Measurements from ENCODE around the gene PASK. TPM values are rescaled to one million over a fixed set of nuclear protein-coding genes. Genes with fewer than 3 reads are reported as not detected.

PASK gene
- total RNA-seq, 1 experiment from 2014 or later = 51.6 TPM

DNA sequence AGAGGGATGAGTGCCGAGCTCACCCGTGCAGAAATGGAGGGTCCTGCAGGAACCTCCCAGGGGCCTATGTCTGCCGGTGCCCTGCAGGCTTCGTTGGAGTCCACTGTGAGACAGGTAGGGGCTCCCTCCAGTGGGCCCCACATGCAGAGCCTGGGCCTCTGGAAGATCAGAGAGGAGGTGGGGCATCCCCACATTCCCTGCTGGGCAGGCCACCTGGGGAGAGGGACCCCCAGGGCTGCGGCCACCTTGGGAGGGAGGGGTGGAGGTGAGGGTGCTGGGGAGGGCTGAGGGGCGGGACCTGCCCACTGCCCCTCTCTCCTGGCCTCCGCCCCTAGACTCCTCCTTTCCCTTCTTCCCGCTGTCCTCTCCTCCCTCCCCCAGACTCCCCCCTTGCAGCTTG is 85.7 kb downstream of the PASK start:
- no peak for DNase-seq (ENCODE audit: low read depth, low spot score)
- POLR2A ChIA-PET = interaction anchor here (0.6 kb wide), 1 partner anchor 45 kb away, joined by 8 read pairs; no protein-coding TSS in a partner anchor
- H3K36me3 ChIP-seq (ENCODE audit: control insufficient read depth, insufficient read depth, low read length) = no peaks in the 10 kb centered on the region
- H3K27me3 ChIP-seq (ENCODE audit: control insufficient read depth, insufficient read depth, low read length) = no peaks in the 10 kb centered on the region
- no TSS peak for BruUV-seq (replicated peaks)
- H3K4me1 ChIP-seq (ENCODE audit: control insufficient read depth, insufficient read depth, low read length) = no peaks in the 10 kb centered on the region
- ATAC-seq = peak; percentile 48
- CTCF ChIA-PET = interaction anchor here (0.5 to 0.7 kb wide), 4 partner anchors 8 to 149 kb away, joined by 3 to 5 read pairs (median 4); no protein-coding TSS in a partner anchor
- H3K9me3 ChIP-seq (ENCODE audit: control insufficient read depth, insufficient read depth, low read depth, low read length) = no peaks in the 10 kb centered on the region
- H3K27ac ChIP-seq (ENCODE audit: low read length) = no peak overlapping the region
- peak overlapping the region; percentile 8 to 42; a peak in 2 of 4 replicates for H3K4me3 ChIP-seq (ENCODE audit: low read depth in 2 of 2, low read length in 2 of 2)
- intact Hi-C loops (cut with micrococcal nuclease; ENCODE audit: unreplicated experiment) (no loop called here), in situ Hi-C loops (cut with HindIII; ENCODE audit: low pct_unique_long_range_greater_than_20kb, low sequenced_read_pairs) (no loop called here)
- TF ChIP-seq SIN3A (IDR thresholded peaks at IDR 0.05; ENCODE audit: borderline replicate concordance, insufficient read depth, low read depth, low read length) = no peak
- TF ChIP-seq, protein P1, sequence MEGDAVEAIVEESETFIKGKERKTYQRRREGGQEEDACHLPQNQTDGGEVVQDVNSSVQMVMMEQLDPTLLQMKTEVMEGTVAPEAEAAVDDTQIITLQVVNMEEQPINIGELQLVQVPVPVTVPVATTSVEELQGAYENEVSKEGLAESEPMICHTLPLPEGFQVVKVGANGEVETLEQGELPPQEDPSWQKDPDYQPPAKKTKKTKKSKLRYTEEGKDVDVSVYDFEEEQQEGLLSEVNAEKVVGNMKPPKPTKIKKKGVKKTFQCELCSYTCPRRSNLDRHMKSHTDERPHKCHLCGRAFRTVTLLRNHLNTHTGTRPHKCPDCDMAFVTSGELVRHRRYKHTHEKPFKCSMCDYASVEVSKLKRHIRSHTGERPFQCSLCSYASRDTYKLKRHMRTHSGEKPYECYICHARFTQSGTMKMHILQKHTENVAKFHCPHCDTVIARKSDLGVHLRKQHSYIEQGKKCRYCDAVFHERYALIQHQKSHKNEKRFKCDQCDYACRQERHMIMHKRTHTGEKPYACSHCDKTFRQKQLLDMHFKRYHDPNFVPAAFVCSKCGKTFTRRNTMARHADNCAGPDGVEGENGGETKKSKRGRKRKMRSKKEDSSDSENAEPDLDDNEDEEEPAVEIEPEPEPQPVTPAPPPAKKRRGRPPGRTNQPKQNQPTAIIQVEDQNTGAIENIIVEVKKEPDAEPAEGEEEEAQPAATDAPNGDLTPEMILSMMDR (IDR thresholded peaks at IDR 0.05) = no peak
- no peak for TF ChIP-seq TCF7L2 (IDR thresholded peaks at IDR 0.05; ENCODE audit: low read depth, low read length)
- TF ChIP-seq POLR2AphosphoS5 (IDR thresholded peaks at IDR 0.05; ENCODE audit: low read depth, low read length) = no peak

DNA sequence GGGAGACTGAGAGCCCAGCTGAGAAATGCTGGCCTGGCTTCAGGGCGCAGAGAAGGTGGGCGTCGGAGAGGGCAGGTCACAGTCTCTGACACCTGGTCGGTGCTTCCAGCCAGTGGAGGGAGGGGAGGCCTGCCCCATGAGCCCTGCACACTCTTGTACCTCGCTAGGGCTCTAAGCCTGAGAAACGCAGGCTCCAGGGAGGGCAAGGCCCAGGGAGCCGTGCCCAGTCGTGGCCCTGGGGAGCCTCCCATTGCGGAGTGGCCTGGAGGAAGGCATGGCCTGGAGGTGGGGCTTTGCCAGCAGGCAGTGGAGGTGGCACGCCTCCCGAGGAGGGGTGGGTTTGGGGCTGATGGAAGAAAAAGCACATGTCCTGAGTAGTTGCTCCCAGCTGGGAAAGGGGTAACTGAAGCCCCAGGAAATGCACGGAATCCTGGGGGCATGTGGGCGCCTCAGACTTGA is 86.2 kb downstream of the PASK start:
- TF ChIP-seq TCF7L2 (IDR thresholded peaks at IDR 0.05; ENCODE audit: low read depth, low read length) (no peak), POLR2AphosphoS5 (IDR thresholded peaks at IDR 0.05; ENCODE audit: low read depth, low read length) (no peak)
- TF ChIP-seq, protein P1 (IDR thresholded peaks at IDR 0.05) = no peak
- in situ Hi-C loops (cut with HindIII; ENCODE audit: low pct_unique_long_range_greater_than_20kb, low sequenced_read_pairs) (no loop called here), intact Hi-C loops (cut with micrococcal nuclease; ENCODE audit: unreplicated experiment) (no loop called here)
- Histone ChIP-seq H3K36me3 (ENCODE audit: control insufficient read depth, insufficient read depth, low read length) (no peaks in the 10 kb centered on the region), H3K27ac (ENCODE audit: low read length) (no peak overlapping the region), H3K27me3 (ENCODE audit: control insufficient read depth, insufficient read depth, low read length) (no peaks in the 10 kb centered on the region), H3K9me3 (ENCODE audit: control insufficient read depth, insufficient read depth, low read depth, low read length) (no peaks in the 10 kb centered on the region), H3K4me1 (ENCODE audit: control insufficient read depth, insufficient read depth, low read length) (no peaks in the 10 kb centered on the region), H3K4me3 (ENCODE audit: low read depth in 2 of 2, low read length in 2 of 2) (no peak overlapping the region)
- CTCF ChIA-PET = no interaction called here
- POLR2A ChIA-PET = no interaction called here
- DNase-seq (ENCODE audit: low read depth, low spot score) (no peak), ATAC-seq (no peak)
- BruUV-seq (replicated peaks) = no TSS peak

DNA sequence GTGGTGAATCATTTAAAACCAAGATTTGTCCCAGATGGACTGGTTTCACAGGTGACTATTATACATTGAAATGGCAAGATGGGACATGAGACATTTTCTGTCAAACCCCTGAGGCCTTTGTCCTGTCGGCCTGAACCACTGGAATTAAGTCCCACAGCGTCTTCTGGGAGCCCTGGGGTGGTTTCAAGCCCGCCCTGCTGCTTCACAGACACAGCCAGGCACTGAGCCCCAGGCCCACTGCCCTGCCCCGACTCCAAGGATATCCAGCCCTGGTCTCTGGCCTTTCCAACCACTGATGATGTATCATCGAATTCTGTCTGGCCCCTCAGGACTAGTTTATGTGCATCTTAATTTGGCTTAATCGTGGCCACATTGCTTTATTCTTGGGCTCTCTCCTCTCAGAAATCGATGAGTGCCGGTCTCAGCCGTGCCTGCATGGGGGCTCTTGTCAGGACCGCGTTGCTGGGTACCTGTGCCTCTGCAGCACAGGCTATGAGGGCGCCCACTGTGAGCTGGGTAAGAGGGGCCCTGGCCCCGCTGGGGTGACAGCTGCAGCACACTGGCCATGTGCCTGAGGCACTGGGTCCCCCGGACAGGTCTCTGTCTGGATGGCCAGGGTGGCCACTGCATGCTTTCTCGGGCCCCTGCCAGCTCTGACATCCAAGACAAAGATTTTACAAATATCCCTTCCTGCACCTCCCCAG is 86.7 kb downstream of the PASK start:
- CTCF ChIA-PET = no interaction called here
- no TSS peak for BruUV-seq (replicated peaks)
- Histone ChIP-seq H3K36me3 (ENCODE audit: control insufficient read depth, insufficient read depth, low read length) (no peaks in the 10 kb centered on the region), H3K4me3 (ENCODE audit: low read depth in 2 of 2, low read length in 2 of 2) (no peak overlapping the region), H3K9me3 (ENCODE audit: control insufficient read depth, insufficient read depth, low read depth, low read length) (no peaks in the 10 kb centered on the region), H3K4me1 (ENCODE audit: control insufficient read depth, insufficient read depth, low read length) (no peaks in the 10 kb centered on the region), H3K27ac (ENCODE audit: low read length) (no peak overlapping the region), H3K27me3 (ENCODE audit: control insufficient read depth, insufficient read depth, low read length) (no peaks in the 10 kb centered on the region)
- no peak for DNase-seq (ENCODE audit: low read depth, low spot score)
- intact Hi-C loops (cut with micrococcal nuclease; ENCODE audit: unreplicated experiment) = no loop called here
- no peak for ATAC-seq
- in situ Hi-C loops (cut with HindIII; ENCODE audit: low pct_unique_long_range_greater_than_20kb, low sequenced_read_pairs) = no loop called here
- POLR2A ChIA-PET = no interaction called here
- TF ChIP-seq, protein P2, sequence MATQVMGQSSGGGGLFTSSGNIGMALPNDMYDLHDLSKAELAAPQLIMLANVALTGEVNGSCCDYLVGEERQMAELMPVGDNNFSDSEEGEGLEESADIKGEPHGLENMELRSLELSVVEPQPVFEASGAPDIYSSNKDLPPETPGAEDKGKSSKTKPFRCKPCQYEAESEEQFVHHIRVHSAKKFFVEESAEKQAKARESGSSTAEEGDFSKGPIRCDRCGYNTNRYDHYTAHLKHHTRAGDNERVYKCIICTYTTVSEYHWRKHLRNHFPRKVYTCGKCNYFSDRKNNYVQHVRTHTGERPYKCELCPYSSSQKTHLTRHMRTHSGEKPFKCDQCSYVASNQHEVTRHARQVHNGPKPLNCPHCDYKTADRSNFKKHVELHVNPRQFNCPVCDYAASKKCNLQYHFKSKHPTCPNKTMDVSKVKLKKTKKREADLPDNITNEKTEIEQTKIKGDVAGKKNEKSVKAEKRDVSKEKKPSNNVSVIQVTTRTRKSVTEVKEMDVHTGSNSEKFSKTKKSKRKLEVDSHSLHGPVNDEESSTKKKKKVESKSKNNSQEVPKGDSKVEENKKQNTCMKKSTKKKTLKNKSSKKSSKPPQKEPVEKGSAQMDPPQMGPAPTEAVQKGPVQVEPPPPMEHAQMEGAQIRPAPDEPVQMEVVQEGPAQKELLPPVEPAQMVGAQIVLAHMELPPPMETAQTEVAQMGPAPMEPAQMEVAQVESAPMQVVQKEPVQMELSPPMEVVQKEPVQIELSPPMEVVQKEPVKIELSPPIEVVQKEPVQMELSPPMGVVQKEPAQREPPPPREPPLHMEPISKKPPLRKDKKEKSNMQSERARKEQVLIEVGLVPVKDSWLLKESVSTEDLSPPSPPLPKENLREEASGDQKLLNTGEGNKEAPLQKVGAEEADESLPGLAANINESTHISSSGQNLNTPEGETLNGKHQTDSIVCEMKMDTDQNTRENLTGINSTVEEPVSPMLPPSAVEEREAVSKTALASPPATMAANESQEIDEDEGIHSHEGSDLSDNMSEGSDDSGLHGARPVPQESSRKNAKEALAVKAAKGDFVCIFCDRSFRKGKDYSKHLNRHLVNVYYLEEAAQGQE (IDR thresholded peaks at IDR 0.05; ENCODE audit: insufficient read depth in 1 of 2, low read depth in 2 of 2, low read length in 1 of 2) = no peak
- TF ChIP-seq TCF7L2 (IDR thresholded peaks at IDR 0.05; ENCODE audit: low read depth, low read length) = no peak
- no peak for TF ChIP-seq POLR2AphosphoS5 (IDR thresholded peaks at IDR 0.05; ENCODE audit: low read depth, low read length)
- TF ChIP-seq, protein P1 (IDR thresholded peaks at IDR 0.05) = no peak
- TF ChIP-seq SIN3A (IDR thresholded peaks at IDR 0.05; ENCODE audit: borderline replicate concordance, insufficient read depth, low read depth, low read length) = no peak
